ENCODE data around the gene SIRT7.

GRCh38 chr17:81863833-81864768, 53.9 kb downstream of the SIRT7 start:
- no peak for TF ChIP-seq POLR2A (IDR thresholded peaks at IDR 0.05)
- no peak for TF ChIP-seq CTCF (IDR thresholded peaks at IDR 0.05)
